H9 (cell line): ENCODE measurements around the gene MRM2. TPM values are rescaled to one million over a fixed set of nuclear protein-coding genes. Genes with fewer than 3 reads are reported as not detected.

Experiments used
- DNase-seq: peaks from one replicate; pipeline ENCODE4 v3.0.0-alpha.2; 2017
- H2AFZ ChIP-seq: one replicate; pipeline ENCODE4 v1.6.1; 2013; ENCODE audit warnings: mild to moderate bottlenecking, low read length, control low read depth, moderate library complexity
- H2AK5ac ChIP-seq: 2 replicates; pipeline ENCODE4 v1.6.1; 2013; ENCODE audit warnings: low read length, control low read depth, mixed read lengths; ENCODE audit not compliant: insufficient read length
- H2BK120ac ChIP-seq: one replicate; pipeline ENCODE4 v1.6.1; 2013; ENCODE audit warnings: low read depth, mild to moderate bottlenecking, low read length, control low read depth, inconsistent platforms; ENCODE audit not compliant: poor library complexity, severe bottlenecking
- H2BK12ac ChIP-seq: 2 replicates; pipeline ENCODE4 v1.6.1; 2013; ENCODE audit warnings: low read length, control low read depth, mixed read lengths, low read depth; ENCODE audit not compliant: insufficient read length
- H2BK15ac ChIP-seq: 2 replicates; pipeline ENCODE4 v1.6.1; 2013; ENCODE audit warnings: low read depth, low read length, control low read depth
- H2BK20ac ChIP-seq: one replicate; pipeline ENCODE4 v1.6.1; 2013; ENCODE audit warnings: low read depth, mild to moderate bottlenecking, low read length, control low read depth, inconsistent platforms; ENCODE audit not compliant: poor library complexity, severe bottlenecking
- H2BK5ac ChIP-seq: 2 replicates; pipeline ENCODE4 v1.6.1; 2013; ENCODE audit warnings: low read length, control low read depth, mixed read lengths; ENCODE audit not compliant: insufficient read length
- H3K14ac ChIP-seq: 2 replicates; pipeline ENCODE4 v1.6.1; 2013; ENCODE audit warnings: low read length, control low read depth; ENCODE audit not compliant: insufficient read depth
- H3K18ac ChIP-seq: 2 replicates; pipeline ENCODE4 v1.6.1; 2013; ENCODE audit warnings: low read depth, mild to moderate bottlenecking, mixed read lengths, low read length, control low read depth; ENCODE audit not compliant: insufficient read length
- H3K23ac ChIP-seq: 2 replicates; pipeline ENCODE4 v1.6.1; 2013; ENCODE audit warnings: low read length, control low read depth, mixed read lengths, low read depth; ENCODE audit not compliant: insufficient read length
- H3K23me2 ChIP-seq: 2 replicates; pipeline ENCODE4 v1.6.1; 2013; ENCODE audit warnings: low read depth, mild to moderate bottlenecking, mixed read lengths, low read length, control low read depth; ENCODE audit not compliant: insufficient read length, poor library complexity, severe bottlenecking
- H3K27ac ChIP-seq: 2 replicates; pipeline ENCODE4 v1.5.1; 2013; ENCODE audit warnings: low read length, control low read depth, mixed read lengths, low read depth; ENCODE audit not compliant: insufficient read length
- H3K27me3 ChIP-seq: 2 replicates; pipeline ENCODE4 v1.6.1; 2013; ENCODE audit warnings: low read length, control low read depth, inconsistent platforms; ENCODE audit not compliant: insufficient read depth
- H3K4ac ChIP-seq: 2 replicates; pipeline ENCODE4 v1.6.1; 2013; ENCODE audit warnings: low read depth, mild to moderate bottlenecking, control low read depth, inconsistent platforms, low read length, moderate library complexity
- H3K4me1 ChIP-seq: 2 replicates; pipeline ENCODE4 v1.6.1; 2013; ENCODE audit warnings: low read length, control low read depth, inconsistent platforms; ENCODE audit not compliant: insufficient read depth
- H3K4me2 ChIP-seq: 2 replicates; pipeline ENCODE4 v1.6.1; 2013; ENCODE audit warnings: low read length, control low read depth, mixed read lengths; ENCODE audit not compliant: insufficient read length, insufficient read depth
- H3K56ac ChIP-seq: 2 replicates; pipeline ENCODE4 v1.6.1; 2013; ENCODE audit warnings: low read depth, mild to moderate bottlenecking, mixed read lengths, low read length, control low read depth; ENCODE audit not compliant: insufficient read length
- H3K79me1 ChIP-seq: 2 replicates; pipeline ENCODE4 v1.6.1; 2013; ENCODE audit warnings: low read depth, mild to moderate bottlenecking, moderate library complexity, low read length, control low read depth, inconsistent platforms; ENCODE audit not compliant: insufficient read depth, poor library complexity, severe bottlenecking
- H3K79me2 ChIP-seq: 2 replicates; pipeline ENCODE4 v1.6.1; 2013; ENCODE audit warnings: low read length, control low read depth, inconsistent platforms; ENCODE audit not compliant: insufficient read depth
- H3K9ac ChIP-seq: 2 replicates; pipeline ENCODE4 v1.6.1; 2013; ENCODE audit warnings: low read length, control low read depth, mixed read lengths; ENCODE audit not compliant: insufficient read length; ENCODE audit errors: extremely low read depth
- H3K9me3 ChIP-seq: one replicate; pipeline ENCODE4 v1.6.1; 2013; ENCODE audit warnings: low read depth, low read length, inconsistent platforms; ENCODE audit not compliant: control insufficient read depth
- H3T11ph ChIP-seq: one replicate; pipeline ENCODE4 v1.6.1; 2013; ENCODE audit warnings: mild to moderate bottlenecking, low read length, control low read depth, inconsistent platforms
- H4K20me1 ChIP-seq: one replicate; pipeline ENCODE4 v1.6.1; 2013; ENCODE audit not compliant: control insufficient read depth, insufficient read length, insufficient read depth
- H4K5ac ChIP-seq: 2 replicates; pipeline ENCODE4 v1.6.1; 2013; ENCODE audit warnings: low read depth, mild to moderate bottlenecking, mixed read lengths, low read length, control low read depth; ENCODE audit not compliant: insufficient read length
- H4K8ac ChIP-seq: replicated peaks from 2 replicates; pipeline ENCODE4 v1.6.1; 2013; ENCODE audit warnings: low read length, control low read depth, mixed read lengths, low read depth; ENCODE audit not compliant: insufficient read length
- H4K91ac ChIP-seq: 2 replicates; pipeline ENCODE4 v1.6.1; 2013; ENCODE audit warnings: low read depth, mild to moderate bottlenecking, moderate library complexity, mixed read lengths, low read length, control low read depth; ENCODE audit not compliant: insufficient read length
- H3K27ac Mint-ChIP-seq, 3 experiments: 2 replicates in 2 of 3; 3 replicates in 1 of 3; pipeline ENCODE4 v1.8.0; 2020 to 2021; ENCODE audit warnings: mixed read lengths in 3 of 3, mild to moderate bottlenecking in 1 of 3, moderate library complexity in 1 of 3
- H3K27me3 Mint-ChIP-seq: 2 replicates; pipeline ENCODE4 v1.8.0; 2021; ENCODE audit warnings: low read depth, mild to moderate bottlenecking, moderate library complexity, mixed read lengths
- H3K36me3 Mint-ChIP-seq, 3 experiments: 2 replicates in 2 of 3; 3 replicates in 1 of 3; pipeline ENCODE4 v1.8.0; 2020 to 2021; ENCODE audit warnings: low read depth in 3 of 3, mixed read lengths in 3 of 3; ENCODE audit not compliant: insufficient read depth in 1 of 3
- H3K4me1 Mint-ChIP-seq, 2 experiments: 2 replicates each; pipeline ENCODE4 v1.8.0; 2020; ENCODE audit warnings: mixed read lengths in 2 of 2
- H3K4me3 Mint-ChIP-seq, 2 experiments: 2 replicates in 1 of 2; 3 replicates in 1 of 2; pipeline ENCODE4 v1.8.0; 2020 to 2021; ENCODE audit warnings: mild to moderate bottlenecking in 2 of 2, mixed read lengths in 2 of 2, moderate library complexity in 1 of 2
- H3K9me3 Mint-ChIP-seq, 2 experiments: 2 replicates in 1 of 2; 3 replicates in 1 of 2; pipeline ENCODE4 v1.8.0; 2020; ENCODE audit warnings: mild to moderate bottlenecking in 2 of 2, mixed read lengths in 2 of 2, moderate library complexity in 1 of 2
- CTCF ChIP-seq: fragments of 200-600 bp; sonication (generic); conservative IDR thresholded peaks from 3 replicates; pipeline ENCODE4 v1.8.0; 2021; ENCODE audit warnings: antibody characterized with exemption, mild to moderate bottlenecking
- WGBS: extraction: QIAGEN DNeasy Blood & Tissue Kit; methylation state at CpG from one replicate; pipeline ENCODE4 v1.1.7; 2013; ENCODE audit warnings: missing lambda C conversion rate, low lambda C conversion rate, mixed read lengths; ENCODE audit not compliant: insufficient read length; ENCODE audit errors: extremely low coverage; 5-methylcytosine and 5-hydroxymethylcytosine counted together
- total RNA-seq: library from RNA; stranded (reverse); gene quantifications from 2 replicates; pipeline ENCODE4 v1.2.1, GENCODE V29; 2021

The MRM2 gene
- total RNA-seq, 1 experiment from 2014 or later = 59.0 TPM

GRCh38 chr7:2258661-2259365 lies 16.8 kb upstream of the MRM2 start:
- no peak for DNase-seq
- Histone ChIP-seq H3K56ac (no peak overlapping the region), H2BK5ac (no peak overlapping the region), H4K8ac (no peak overlapping the region), H3K9ac (no peak overlapping the region), H2BK20ac (no peak overlapping the region), H2BK12ac (no peak overlapping the region), H4K91ac (no peak overlapping the region), H3K23me2 (no peaks in the 10 kb centered on the region), H3K23ac (no peak overlapping the region), H4K5ac (no peak overlapping the region), H3K18ac (no peak overlapping the region), H3K4ac (no peak overlapping the region), H3K27me3 (no peaks in the 10 kb centered on the region), H3K4me1 (no peaks in the 10 kb centered on the region), H3K79me1 (no peaks in the 10 kb centered on the region), H3T11ph (no peak overlapping the region), H2AK5ac (no peak overlapping the region), H3K27ac (no peak overlapping the region), H3K9me3 (no peaks in the 10 kb centered on the region), H3K14ac (no peak overlapping the region), H3K79me2 (no peaks in the 10 kb centered on the region), H4K20me1 (no peaks in the 10 kb centered on the region), H3K4me2 (no peak overlapping the region), H2AFZ (no peak overlapping the region), H2BK15ac (no peak overlapping the region), H2BK120ac (no peak overlapping the region)
- H3K4me3 Mint-ChIP-seq = no peak overlapping the region
- WGBS = no CpG with 5 or more reads among the region's 34 CpGs
- H3K9me3 Mint-ChIP-seq = no peaks in the 10 kb centered on the region
- H3K36me3 Mint-ChIP-seq = peaks cover 8 to 47% (median 23%) of the 10 kb centered on the region in 3 experiments; a peak in 6 of 7 replicates
- H3K27me3 Mint-ChIP-seq = no peaks in the 10 kb centered on the region
- TF ChIP-seq CTCF = no peak
- H3K27ac Mint-ChIP-seq = peak overlapping the region in 2 of 3 experiments; percentile 75 to 95; a peak in 3 of 7 replicates
- H3K4me1 Mint-ChIP-seq = no peaks in the 10 kb centered on the region
